Measurements from ENCODE around the gene DNAL4. TPM values are rescaled to one million over a fixed set of nuclear protein-coding genes. Genes with fewer than 3 reads are reported as not detected.
A peak's percentile ranks its signal among the peaks of the same experiment; 100 is the strongest.

Gene DNAL4
- total and polyA plus RNA-seq, 2 of the 4 experiments (the other 2 are of a cell fraction), result 6.1 to 12.1 TPM

GRCh38 chr22:38728871-38729796 lies 64.8 kb downstream of the DNAL4 start:
- dilution Hi-C loops (cut with HindIII; ENCODE audit: low sequenced_read_pairs, unreplicated experiment), result no loop called here
- H2AFZ ChIP-seq (replicated peaks; ENCODE audit: low read length, poor library complexity), result no peak overlapping the region
- no peak overlapping the region for H2BK5ac ChIP-seq (ENCODE audit: low read depth, low read length, poor library complexity, severe bottlenecking)
- H3K9ac ChIP-seq (ENCODE audit: low read depth, low read length), result no peak overlapping the region
- H3K14ac ChIP-seq (replicated peaks; ENCODE audit: low read depth, low read length), result no peak overlapping the region
- no peak overlapping the region for H3K23ac ChIP-seq (ENCODE audit: low read depth, low read length)
- BruUV-seq (replicated peaks), result no TSS peak
- ChIA-PET CTCF (interaction anchor here (1.4 kb wide), 1 partner anchor 11 kb away, joined by 3 read pairs; no protein-coding TSS in a partner anchor), POLR2A (ENCODE audit: unreplicated experiment) (no interaction called here)
- H3K18ac ChIP-seq (ENCODE audit: low read depth, low read length), result no peak overlapping the region
- H4K20me1 ChIP-seq (ENCODE audit: insufficient read depth, low read length), result peaks cover 12% of the 10 kb centered on the region
- no peak overlapping the region for H4K8ac ChIP-seq (ENCODE audit: low read depth in 2 of 2, low read length in 2 of 2)
- no peak overlapping the region for H3K4me3 ChIP-seq (ENCODE audit: insufficient read depth, low read depth, low read length)
- peaks cover 0 to 30% of the 10 kb centered on the region in 2 experiments; a peak in 3 of 4 replicates for H3K79me1 ChIP-seq (ENCODE audit: low read depth in 1 of 2, low read length in 2 of 2)
- intact Hi-C loops (cut with micrococcal nuclease), result no loop called here
- 84% methylated on average over 3 of the region's 18 CpGs; no CpG with 5 or more reads in 1 of the 2 experiments for WGBS, 2 experiments (ENCODE audit: extremely low coverage in 2 of 2, insufficient read length in 1 of 2)
- H2AK5ac ChIP-seq (ENCODE audit: low read depth, low read length), result no peak overlapping the region
- H3K4ac ChIP-seq (ENCODE audit: low read depth, low read length), result no peak overlapping the region
- H2AK9ac ChIP-seq (replicated peaks; ENCODE audit: low read depth, low read length, poor library complexity), result peak overlapping the region; percentile 21
- H3K36me3 ChIP-seq (ENCODE audit: control insufficient read depth, insufficient read depth, low read length), result peaks cover 79% of the 10 kb centered on the region
- H2BK15ac ChIP-seq (ENCODE audit: low read depth, low read length), result no peak overlapping the region
- in situ Hi-C loops (cut with MboI; ENCODE audit: low sequenced_read_pairs), result no loop called here
- H2BK120ac ChIP-seq (ENCODE audit: low read depth, low read length), result no peak overlapping the region
- 0 out of 2 replicates have a peak, but pooled peaks cover 2% of the 10 kb centered on the region for H3K9me1 ChIP-seq (ENCODE audit: insufficient read depth, low read length)
- no peaks in the 10 kb centered on the region for H3K9me3 ChIP-seq (ENCODE audit: control insufficient read depth, insufficient read depth, low read length)
- no peak overlapping the region for H4K5ac ChIP-seq (ENCODE audit: low read depth, low read length)
- TF ChIP-seq MAFK (IDR thresholded peaks at IDR 0.05; ENCODE audit: low read depth, low read length) (no peak), NFE2L2 (IDR thresholded peaks at IDR 0.05; ENCODE audit: low read depth, low read length) (no peak), MXI1 (IDR thresholded peaks at IDR 0.05; ENCODE audit: borderline replicate concordance, low read depth, low read length) (no peak), BHLHE40 (IDR thresholded peaks at IDR 0.05; ENCODE audit: low read depth, low read length) (no peak)
- ATAC-seq (ENCODE audit: low read depth), result no peak
- H2BK20ac ChIP-seq (ENCODE audit: low read depth, low read length), result no peak overlapping the region
- DNase-seq, result no peak
- H4K91ac ChIP-seq (ENCODE audit: insufficient read depth, low read depth, low read length), result no peak overlapping the region
- H3K56ac ChIP-seq (ENCODE audit: extremely low read depth, insufficient read depth, low read length), result no peak overlapping the region
- H3K4me1 ChIP-seq (ENCODE audit: control insufficient read depth, insufficient read depth, low read length), result peaks cover 3% of the 10 kb centered on the region
- H3K27ac ChIP-seq (ENCODE audit: insufficient read depth, low read length), result no peak overlapping the region
- H3K4me2 ChIP-seq (ENCODE audit: low read depth, low read length), result no peak overlapping the region
- H3K27me3 ChIP-seq (ENCODE audit: control insufficient read depth, insufficient read depth, low read length), result no peaks in the 10 kb centered on the region

Small RNA genes lying within 50 kb of the gene (microRNA-seq; reads per million reads assigned to microRNA genes)
- not detected for gene AL021707.8 (ENCODE audit: insufficient read depth, insufficient read length)

Small RNA genes lying within 50 kb of the gene (small RNA-seq; reads per million reads assigned to genes)
- gene AL021707.8, result 0 reads per million in 5 experiments

Other genes with a start within 250 kb of the DNAL4 start
- gene DMC1, start 224.0 kb downstream of the DNAL4 start, total RNA-seq (2012; rRNA removed), result 0.18 and 1.1 TPM in 2 replicates
- gene DMC1, start 224.0 kb downstream of the DNAL4 start, polyA plus RNA-seq (2012; rRNA removed), result 0.38 and 0.46 TPM in 2 replicates
- gene FAM227A, start 137.8 kb downstream of the DNAL4 start, total RNA-seq (2012; rRNA removed), result 1.1 and 1.3 TPM in 2 replicates
- gene FAM227A, start 137.8 kb downstream of the DNAL4 start, polyA plus RNA-seq (2012; rRNA removed), result 1.1 and 1.4 TPM in 2 replicates
- gene CBY1, start 137.5 kb downstream of the DNAL4 start, total RNA-seq (2012; rRNA removed), result 13.8 and 14.2 TPM in 2 replicates
- 25.4 and 30.0 TPM in 2 replicates for gene CBY1, start 137.5 kb downstream of the DNAL4 start, polyA plus RNA-seq (2012; rRNA removed)
- gene TOMM22, start 112.2 kb downstream of the DNAL4 start, total RNA-seq (2012; rRNA removed), result 78.0 and 139 TPM in 2 replicates
- gene TOMM22, start 112.2 kb downstream of the DNAL4 start, polyA plus RNA-seq (2012; rRNA removed), result 31.9 and 38.7 TPM in 2 replicates
- 32.5 and 35.8 TPM in 2 replicates for gene JOSD1, start 93.2 kb downstream of the DNAL4 start, total RNA-seq (2012; rRNA removed)
- 28.2 and 30.2 TPM in 2 replicates for gene JOSD1, start 93.2 kb downstream of the DNAL4 start, polyA plus RNA-seq (2012; rRNA removed)
- gene GTPBP1, start 88.2 kb downstream of the DNAL4 start, total RNA-seq (2012; rRNA removed), result 12.4 and 21.4 TPM in 2 replicates
- 24.9 and 29.5 TPM in 2 replicates for gene GTPBP1, start 88.2 kb downstream of the DNAL4 start, polyA plus RNA-seq (2012; rRNA removed)
- 25.6 and 27.8 TPM in 2 replicates for gene SUN2, start 38.1 kb downstream of the DNAL4 start, total RNA-seq (2012; rRNA removed)
- gene SUN2, start 38.1 kb downstream of the DNAL4 start, polyA plus RNA-seq (2012; rRNA removed), result 50.0 and 57.3 TPM in 2 replicates
- gene NPTXR, start 49.9 kb upstream of the DNAL4 start, total RNA-seq (2012; rRNA removed), result 0.28 and 0.36 TPM in 2 replicates
- 1.8 and 2.2 TPM in 2 replicates for gene NPTXR, start 49.9 kb upstream of the DNAL4 start, polyA plus RNA-seq (2012; rRNA removed)
- gene CBX6, start 78.1 kb upstream of the DNAL4 start, total RNA-seq (2012; rRNA removed), result 15.2 and 17.5 TPM in 2 replicates
- gene CBX6, start 78.1 kb upstream of the DNAL4 start, polyA plus RNA-seq (2012; rRNA removed), result 19.0 and 19.9 TPM in 2 replicates
- not detected in 2 replicates for gene APOBEC3A, start 163.5 kb upstream of the DNAL4 start, total RNA-seq (2012; rRNA removed)
- gene APOBEC3A, start 163.5 kb upstream of the DNAL4 start, polyA plus RNA-seq (2012; rRNA removed), result not detected in 2 replicates
- 17.2 and 17.6 TPM in 2 replicates for gene APOBEC3B, start 188.2 kb upstream of the DNAL4 start, total RNA-seq (2012; rRNA removed)
- 34.2 and 35.1 TPM in 2 replicates for gene APOBEC3B, start 188.2 kb upstream of the DNAL4 start, polyA plus RNA-seq (2012; rRNA removed)
- gene APOBEC3C, start 220.1 kb upstream of the DNAL4 start, total RNA-seq (2012; rRNA removed), result 5.6 and 6.6 TPM in 2 replicates
- 26.7 and 32.0 TPM in 2 replicates for gene APOBEC3C, start 220.1 kb upstream of the DNAL4 start, polyA plus RNA-seq (2012; rRNA removed)
- 0.54 and 0.56 TPM in 2 replicates for gene APOBEC3D, start 227.0 kb upstream of the DNAL4 start, total RNA-seq (2012; rRNA removed)
- gene APOBEC3D, start 227.0 kb upstream of the DNAL4 start, polyA plus RNA-seq (2012; rRNA removed), result 0.44 and 0.51 TPM in 2 replicates
- 3.4 and 4.2 TPM in 2 replicates for gene APOBEC3F, start 246.7 kb upstream of the DNAL4 start, total RNA-seq (2012; rRNA removed)
- 8.3 and 9.1 TPM in 2 replicates for gene APOBEC3F, start 246.7 kb upstream of the DNAL4 start, polyA plus RNA-seq (2012; rRNA removed)